Forelimb muscle (tissue), 1 donor: ENCODE measurements around the gene C15orf61. TPM values are rescaled to one million over a fixed set of nuclear protein-coding genes. Genes with fewer than 3 reads are reported as not detected.

Experiments used
- polyA plus RNA-seq: library from polyadenylated mRNA; unstranded; fragments of 120-200 nt; gene quantifications from one replicate; pipeline ENCODE4 v1.2.1, GENCODE V29; 2013; ENCODE audit not compliant: insufficient read length

The C15orf61 gene
- polyA plus RNA-seq, 1 donor = 7.7 TPM

Other genes starting within 250 kb of the C15orf61 start
- 16.7 TPM for gene MAP2K5, start 21.6 kb downstream of the C15orf61 start, polyA plus RNA-seq